ENCODE results near the gene ANO8. TPM values are rescaled to one million over a fixed set of nuclear protein-coding genes. Genes with fewer than 3 reads are reported as not detected.

ANO8 gene
- total and polyA plus RNA-seq, 7 donors, result 1.5 to 14.3 (median 11.9) TPM

DNA sequence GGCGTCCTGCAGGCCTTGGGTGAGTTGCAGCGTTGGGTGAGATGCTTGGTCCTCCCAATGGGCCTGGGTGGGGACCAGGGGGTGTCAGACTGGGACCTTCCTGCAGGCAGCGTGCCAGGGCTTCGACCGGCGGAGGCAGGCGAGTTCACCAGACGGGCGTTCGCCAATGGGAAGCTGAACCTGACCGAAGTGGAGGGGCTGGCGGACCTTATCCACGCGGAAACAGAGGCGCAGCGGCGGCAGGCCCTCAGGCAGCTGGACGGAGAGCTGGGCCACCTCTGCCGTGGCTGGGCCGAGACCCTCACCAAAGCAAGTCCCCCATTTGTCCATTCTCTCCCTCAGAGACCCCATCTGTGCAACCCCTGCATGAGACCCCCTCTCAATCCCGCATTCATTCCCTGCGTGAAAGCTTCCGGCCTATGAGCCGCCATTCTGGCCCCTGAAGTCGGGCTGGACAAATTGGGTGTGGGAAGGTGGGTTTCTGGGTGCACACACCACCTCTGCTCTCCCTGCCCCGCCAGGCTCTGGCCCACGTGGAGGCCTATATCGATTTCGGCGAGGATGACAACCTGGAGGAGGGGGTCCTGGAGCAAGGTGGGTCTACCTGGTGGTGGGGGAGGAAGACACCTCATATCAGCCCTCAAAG, 3.9 kb upstream of the ANO8 start:
- WGBS, 3 donors, result 88 to 89% (median 88%) methylated on average over 23 to 30 of the region's 30 CpGs
- DNase-seq (no peak), ATAC-seq (no peak)
- peaks cover 23% of the 10 kb centered on the region for H3K4me1 ChIP-seq
- peak overlapping the region; percentile 75 for H3K4me3 ChIP-seq
- intact Hi-C loops (cut with DNase I), result no loop called here
- no peak overlapping the region for H3K27ac ChIP-seq
- H3K36me3 ChIP-seq (ENCODE audit: insufficient read depth in 1 of 2, low read depth in 1 of 2), result peaks cover 0 to 24% of the 10 kb centered on the region in 2 donors
- no peak for TF ChIP-seq CTCF (IDR thresholded peaks at IDR 0.05)
- H3K27me3 ChIP-seq (ENCODE audit: insufficient read depth in 3 of 3, low read length in 2 of 3), result no peaks in the 10 kb centered on the region
- H3K9me3 ChIP-seq, result no peaks in the 10 kb centered on the region

DNA sequence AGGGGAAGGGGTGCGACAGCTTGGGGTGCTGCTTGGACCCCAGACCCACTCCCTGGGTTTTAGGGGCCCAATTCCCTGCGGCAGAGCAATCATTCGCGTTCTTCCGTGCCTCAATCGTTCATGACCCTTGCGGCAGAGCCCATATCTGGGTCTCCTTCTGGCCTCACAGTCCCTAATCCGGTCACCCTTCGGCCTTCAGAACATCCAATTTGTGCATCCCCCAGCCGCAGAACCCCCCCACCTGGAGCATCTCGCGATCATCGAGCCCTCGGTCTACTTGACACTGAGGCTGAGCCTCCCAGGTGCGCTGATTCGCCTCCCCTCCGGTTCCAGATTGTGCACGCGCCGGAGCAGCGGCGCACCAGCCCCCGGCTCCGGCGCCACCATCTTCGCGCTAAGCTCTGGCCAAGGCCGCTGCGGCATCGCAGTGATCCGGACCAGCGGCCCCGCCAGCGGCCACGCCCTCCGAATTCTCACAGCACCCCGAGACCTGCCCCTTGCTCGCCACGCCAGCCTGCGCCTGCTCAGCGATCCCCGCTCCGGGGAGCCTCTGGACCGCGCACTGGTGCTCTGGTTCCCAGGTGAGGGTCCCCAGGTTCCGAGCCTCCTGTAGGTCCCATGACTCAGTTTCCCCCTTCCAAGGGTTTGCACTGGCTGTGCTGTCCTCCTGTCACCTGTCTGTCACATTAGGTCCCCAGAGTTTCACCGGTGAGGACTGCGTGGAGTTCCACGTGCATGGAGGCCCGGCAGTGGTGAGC, 3.2 kb upstream of the ANO8 start:
- Histone ChIP-seq H3K27me3 (ENCODE audit: insufficient read depth in 3 of 3, low read length in 2 of 3) (no peaks in the 10 kb centered on the region), H3K9me3 (no peaks in the 10 kb centered on the region), H3K27ac (peak overlapping the region; percentile 83), H3K4me3 (peak overlapping the region; percentile 75), H3K4me1 (peaks cover 24% of the 10 kb centered on the region), H3K36me3 (ENCODE audit: insufficient read depth in 1 of 2, low read depth in 1 of 2) (peaks cover 0 to 27% of the 10 kb centered on the region in 2 donors)
- ATAC-seq (no peak), DNase-seq (no peak)
- intact Hi-C loops (cut with DNase I), result no loop called here
- WGBS, 3 donors, result 7 to 10% (median 7%) methylated on average over 44 to 50 of the region's 50 CpGs
- TF ChIP-seq CTCF (IDR thresholded peaks at IDR 0.05), result no peak

DNA sequence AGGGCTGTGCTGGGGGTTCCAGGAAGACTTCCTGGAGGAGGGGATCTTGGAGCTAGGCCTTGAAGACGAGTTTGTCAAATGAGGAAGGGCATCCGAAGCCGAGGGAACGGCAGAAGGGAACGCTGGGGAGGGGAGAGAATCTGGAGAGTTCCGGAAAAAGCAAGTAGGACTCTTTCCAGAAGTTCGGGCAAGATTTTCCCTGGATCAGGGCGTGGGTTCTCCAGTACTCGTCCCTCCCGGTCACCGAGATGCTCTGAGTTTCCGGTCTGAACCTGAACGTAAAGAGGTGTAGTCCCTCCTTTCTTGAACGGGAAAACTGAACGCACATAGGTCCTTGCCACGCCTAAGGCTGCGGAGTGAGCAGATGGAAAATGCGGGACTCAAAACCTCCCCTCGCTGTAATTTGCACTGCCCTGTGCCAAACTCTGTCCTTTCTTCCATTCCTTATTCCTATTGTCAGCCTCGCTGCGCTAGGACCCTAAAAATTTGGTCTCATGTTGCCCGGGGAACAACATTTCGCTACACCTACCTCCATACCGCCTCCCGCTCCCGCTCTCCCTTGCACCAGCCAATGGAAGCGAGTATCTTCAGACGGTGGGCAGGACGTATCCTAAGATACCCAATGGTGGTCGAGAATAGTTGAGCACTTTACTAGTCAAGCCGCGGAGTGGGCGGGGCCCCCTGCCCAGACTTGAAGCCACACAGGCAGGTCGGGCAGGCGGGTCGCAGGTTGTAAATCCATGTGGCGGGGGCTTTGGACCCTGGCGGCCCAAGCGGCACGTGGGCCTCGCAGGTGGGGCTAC, 2.4 kb upstream of the ANO8 start, which contains the start of gene GTPBP3:
GTPBP3 (plus strand) TSS at position 682 of the 803 bp plus-strand sequence; CDS start at position 741, 59 bp downstream.
- peak within 1 kb of the TSS; percentile 75 for H3K4me3 ChIP-seq
- H3K27ac ChIP-seq, result peak within 1 kb of the TSS; percentile 83
- H3K9me3 ChIP-seq, result no peaks in the 10 kb centered on the region
- intact Hi-C loops (cut with DNase I), result no loop called here
- no peak for TF ChIP-seq CTCF (IDR thresholded peaks at IDR 0.05)
- peak; percentile 96 to 97 for DNase-seq
- no peaks in the 10 kb centered on the region for H3K27me3 ChIP-seq (ENCODE audit: insufficient read depth in 3 of 3, low read length in 2 of 3)
- H3K36me3 ChIP-seq (ENCODE audit: insufficient read depth in 1 of 2, low read depth in 1 of 2), result peaks cover 0 to 29% of the 10 kb centered on the region in 2 donors
- ATAC-seq, result peak; percentile 89 to 94 (median 91)
- WGBS, 3 donors, result 0% methylated on average over 41 of the region's 41 CpGs
- H3K4me1 ChIP-seq, result peaks cover 24% of the 10 kb centered on the region

DNA sequence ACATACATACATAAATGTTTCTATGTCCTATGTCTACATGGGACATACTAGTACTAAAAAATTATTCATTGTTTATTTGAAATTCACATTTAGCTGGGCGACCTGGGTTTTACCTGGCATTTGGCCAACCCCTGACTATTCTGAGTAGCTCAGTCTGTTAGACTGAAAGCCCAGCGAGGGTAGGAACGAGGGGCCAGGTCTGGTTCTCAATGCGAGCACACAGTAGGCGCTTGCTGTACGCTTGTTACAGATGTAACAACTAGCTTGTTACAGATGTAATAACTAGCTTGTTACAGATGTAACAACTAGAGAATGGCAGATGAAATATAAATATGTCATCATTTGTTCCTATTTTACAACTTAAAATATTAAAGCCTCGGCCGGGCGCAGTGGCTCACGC, 920 bp upstream of the ANO8 start:
- intact Hi-C loops (cut with DNase I), result no loop called here
- Histone ChIP-seq H3K27me3 (ENCODE audit: insufficient read depth in 3 of 3, low read length in 2 of 3) (no peaks in the 10 kb centered on the region), H3K9me3 (no peaks in the 10 kb centered on the region), H3K36me3 (ENCODE audit: insufficient read depth in 1 of 2, low read depth in 1 of 2) (peaks cover 0 to 25% of the 10 kb centered on the region in 2 donors), H3K27ac (peak overlapping the region; percentile 83), H3K4me3 (peak overlapping the region; percentile 87), H3K4me1 (peaks cover 24% of the 10 kb centered on the region)
- TF ChIP-seq CTCF (IDR thresholded peaks at IDR 0.05), result no peak
- 66 to 69% (median 66%) methylated on average over 10 of the region's 10 CpGs for whole genome bisulfite sequencing, 3 donors
- DNase-seq (no peak), ATAC-seq (no peak)

All from psoas muscle (tissue), 8 donors.